B cell (primary cell): Measurements from ENCODE around the gene NEU4.

Experiments used
- EZH2 ChIP-seq: IDR thresholded peaks from 2 replicates; pipeline ENCODE4 v1.6.1; 2012; ENCODE audit warnings: borderline replicate concordance, low read depth, mild to moderate bottlenecking, moderate library complexity, low read length; ENCODE audit not compliant: insufficient read depth, poor library complexity, severe bottlenecking
- TF ChIP-seq, protein P1 (sequence below): fragments of 200-600 bp; IDR thresholded peaks from one replicate; pipeline ENCODE4 v1.8.0; 2022; ENCODE audit warnings: antibody characterized with exemption, mild to moderate bottlenecking

DNA sequence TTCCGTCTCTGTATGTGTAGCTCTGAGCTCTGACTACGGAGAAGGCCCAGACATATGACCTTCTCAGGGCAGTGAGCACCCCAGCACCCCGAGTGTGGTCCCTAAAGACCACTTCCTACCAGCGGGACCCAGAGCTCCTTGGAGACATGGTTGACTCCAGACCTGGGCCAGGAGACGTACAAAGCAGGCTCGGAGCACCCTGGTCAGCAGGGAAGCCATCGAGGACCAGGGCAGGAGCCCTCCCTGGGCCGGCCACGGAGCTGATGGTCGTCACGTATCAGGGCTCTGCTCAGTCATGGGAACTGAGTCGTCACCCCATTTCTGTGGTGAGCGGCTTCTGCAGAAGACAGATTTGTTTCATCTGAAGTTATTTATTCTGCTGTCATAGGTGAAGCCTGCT lies 12.8 kb upstream of the NEU4 start:
- TF ChIP-seq, protein P1, sequence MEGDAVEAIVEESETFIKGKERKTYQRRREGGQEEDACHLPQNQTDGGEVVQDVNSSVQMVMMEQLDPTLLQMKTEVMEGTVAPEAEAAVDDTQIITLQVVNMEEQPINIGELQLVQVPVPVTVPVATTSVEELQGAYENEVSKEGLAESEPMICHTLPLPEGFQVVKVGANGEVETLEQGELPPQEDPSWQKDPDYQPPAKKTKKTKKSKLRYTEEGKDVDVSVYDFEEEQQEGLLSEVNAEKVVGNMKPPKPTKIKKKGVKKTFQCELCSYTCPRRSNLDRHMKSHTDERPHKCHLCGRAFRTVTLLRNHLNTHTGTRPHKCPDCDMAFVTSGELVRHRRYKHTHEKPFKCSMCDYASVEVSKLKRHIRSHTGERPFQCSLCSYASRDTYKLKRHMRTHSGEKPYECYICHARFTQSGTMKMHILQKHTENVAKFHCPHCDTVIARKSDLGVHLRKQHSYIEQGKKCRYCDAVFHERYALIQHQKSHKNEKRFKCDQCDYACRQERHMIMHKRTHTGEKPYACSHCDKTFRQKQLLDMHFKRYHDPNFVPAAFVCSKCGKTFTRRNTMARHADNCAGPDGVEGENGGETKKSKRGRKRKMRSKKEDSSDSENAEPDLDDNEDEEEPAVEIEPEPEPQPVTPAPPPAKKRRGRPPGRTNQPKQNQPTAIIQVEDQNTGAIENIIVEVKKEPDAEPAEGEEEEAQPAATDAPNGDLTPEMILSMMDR, result no peak
- TF ChIP-seq EZH2, result no peak
